WI38 (cell line): Measurements from ENCODE around the gene LUC7L3.
"Not testable (repeated sequence)": the region's sequence is repeated elsewhere in the genome, so short reads cannot be mapped to it uniquely, and the experiment has no call there.

Experiments used
- H3K4me3 ChIP-seq: 2 replicates; pipeline ENCODE4 v1.5.1; 2011; ENCODE audit warnings: low read depth, mild to moderate bottlenecking, control low read depth, low read length
- CTCF ChIP-seq: IDR thresholded peaks from 2 replicates; pipeline ENCODE4 v1.5.1; 2012; ENCODE audit warnings: low read depth, mild to moderate bottlenecking, control low read depth, low read length

Gene LUC7L3

DNA sequence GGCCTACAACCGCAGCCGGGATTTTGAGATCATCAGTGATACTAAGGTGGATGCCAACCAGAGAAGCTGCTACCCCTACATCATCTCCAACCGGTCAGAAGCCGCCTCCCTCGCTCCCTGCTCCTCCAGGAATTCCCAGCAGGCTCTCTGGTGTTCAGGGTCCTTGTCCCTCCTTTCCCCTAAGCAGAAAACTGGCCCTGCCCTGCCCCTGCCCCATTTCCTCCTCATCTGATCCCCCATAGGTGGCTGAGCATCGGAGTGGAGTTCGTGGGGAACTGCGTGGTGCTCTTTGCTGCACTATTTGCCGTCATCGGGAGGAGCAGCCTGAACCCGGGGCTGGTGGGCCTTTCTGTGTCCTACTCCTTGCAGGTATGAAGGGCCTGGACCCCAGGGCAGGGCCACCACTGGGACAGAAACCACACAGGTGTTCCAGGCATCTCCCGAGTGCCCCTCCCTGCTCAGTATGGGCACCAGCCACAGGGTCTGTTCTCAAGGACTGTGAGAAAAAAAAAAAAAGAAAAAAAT lies 41.5 kb upstream of the LUC7L3 start:
- no peak for TF ChIP-seq CTCF
- no peak overlapping the region for H3K4me3 ChIP-seq

- TF ChIP-seq CTCF: no peak
- no peak overlapping the region for H3K4me3 ChIP-seq
These were observed 40.3 kb upstream of the LUC7L3 start for GRCh38 chr17:50679008-50679544.

GRCh38 chr17:50680126-50680525 lies 39.3 kb upstream of the LUC7L3 start:
- TF ChIP-seq CTCF: no peak
- H3K4me3 ChIP-seq: no peak overlapping the region

GRCh38 chr17:50680543-50681262 lies 38.7 kb upstream of the LUC7L3 start:
- H3K4me3 ChIP-seq: not testable (repeated sequence)

- peak; percentile 69 for TF ChIP-seq CTCF
- H3K4me3 ChIP-seq: no peak overlapping the region
These were observed 37.9 kb upstream of the LUC7L3 start for GRCh38 chr17:50681263-50682200.

GRCh38 chr17:50682441-50682840 lies 37.0 kb upstream of the LUC7L3 start:
- no peak for TF ChIP-seq CTCF
- H3K4me3 ChIP-seq: no peak overlapping the region

DNA sequence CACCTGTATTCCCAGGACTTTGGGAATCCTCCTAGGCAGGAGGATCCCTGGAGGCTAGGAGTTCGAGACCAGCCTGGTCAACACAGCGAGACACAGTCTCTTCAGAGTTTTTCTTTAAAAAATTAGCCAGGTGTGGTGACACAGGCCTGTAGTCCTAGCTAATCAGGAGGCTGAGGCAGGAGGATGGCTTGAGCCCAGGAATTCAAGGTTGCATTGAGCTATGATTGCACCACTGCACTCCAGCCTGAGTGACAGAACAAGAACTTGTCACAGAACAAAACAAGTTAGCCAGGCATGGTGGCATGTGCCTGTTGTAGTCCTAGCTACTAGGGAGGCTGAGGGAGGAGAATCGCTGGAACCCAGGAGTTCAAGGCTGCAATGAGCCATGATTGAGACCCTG lies 36.5 kb upstream of the LUC7L3 start:
- no peak for TF ChIP-seq CTCF
- no peak overlapping the region for H3K4me3 ChIP-seq
